ENCODE data around the gene ESR2.

Gene ESR2

DNA sequence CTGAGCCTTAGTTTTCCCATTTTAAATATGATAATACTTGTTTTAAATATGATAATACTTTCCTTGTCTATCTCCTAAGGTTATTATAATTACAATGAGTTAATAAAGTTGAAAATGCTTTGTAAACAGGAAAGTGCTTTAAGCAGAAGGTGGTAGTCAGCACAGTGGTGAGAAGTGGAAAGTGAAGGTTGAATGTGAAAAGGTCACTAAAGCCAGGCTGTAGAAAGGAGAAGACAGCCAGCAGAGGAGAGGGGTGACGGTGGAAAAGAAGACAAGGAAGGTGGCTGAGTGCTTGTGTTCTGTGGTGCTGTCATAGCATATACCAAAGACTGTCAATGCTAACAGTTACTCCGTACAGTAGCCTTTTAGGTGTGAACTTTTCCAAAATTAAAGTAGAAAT, 117.8 kb downstream of the ESR2 start:
- peaks cover 63% of the 10 kb centered on the region for H3K36me3 ChIP-seq (ENCODE audit: insufficient read depth, low read length)
- H3K9me3 ChIP-seq (ENCODE audit: low read length): peaks cover 1% of the 10 kb centered on the region
- no peak overlapping the region for H3K4me3 ChIP-seq (ENCODE audit: low read length)
- H3K27me3 ChIP-seq (ENCODE audit: insufficient read depth, low read length): no peaks in the 10 kb centered on the region
- no peaks in the 10 kb centered on the region for H3K4me1 ChIP-seq (ENCODE audit: insufficient read depth, low read length)
- H2AFZ ChIP-seq (ENCODE audit: low read depth, low read length): no peak overlapping the region

DNA sequence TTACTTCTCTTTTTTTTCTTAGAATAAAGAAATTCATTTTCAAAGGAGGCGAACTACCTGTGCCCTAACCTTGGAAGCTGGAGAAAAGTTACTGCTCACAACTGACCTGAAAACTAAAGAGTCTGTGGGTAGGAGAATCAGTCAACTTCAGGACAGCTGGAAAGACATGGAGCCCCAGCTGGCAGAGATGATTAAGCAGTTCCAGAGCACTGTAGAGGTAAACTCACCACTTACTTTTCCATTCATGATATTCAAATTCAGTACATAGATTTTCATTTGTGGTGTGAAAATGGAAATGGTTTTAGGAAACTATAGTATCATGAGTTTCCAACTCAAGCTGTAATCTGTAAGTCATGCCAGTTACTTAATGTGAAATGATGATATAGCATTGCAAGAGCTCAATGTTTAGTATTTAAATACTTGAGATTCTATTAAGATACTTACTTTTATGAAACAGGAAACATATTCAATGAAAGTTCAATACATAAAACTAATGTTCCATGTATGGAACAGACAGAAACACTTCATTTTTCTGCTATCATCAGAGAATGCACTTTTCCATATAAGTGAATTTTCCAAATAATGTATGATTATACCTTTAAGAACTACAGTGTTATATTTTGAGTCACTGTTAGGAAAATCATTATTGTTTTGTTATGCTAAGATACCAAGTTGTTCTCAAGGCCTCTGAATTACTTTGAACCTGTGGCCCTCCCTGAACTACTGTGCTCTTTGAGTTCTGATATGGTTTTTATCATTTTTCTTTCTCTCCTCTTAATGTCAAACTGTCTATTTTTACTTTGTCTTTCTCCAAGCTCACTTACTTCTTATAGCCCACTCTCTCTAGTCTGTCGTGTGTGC, 119.0 kb downstream of the ESR2 start:
- H3K9me3 ChIP-seq (ENCODE audit: low read length): no peaks in the 10 kb centered on the region
- peaks cover 70% of the 10 kb centered on the region for H3K36me3 ChIP-seq (ENCODE audit: insufficient read depth, low read length)
- no peaks in the 10 kb centered on the region for H3K27me3 ChIP-seq (ENCODE audit: insufficient read depth, low read length)
- H2AFZ ChIP-seq (ENCODE audit: low read depth, low read length): no peak overlapping the region
- no peaks in the 10 kb centered on the region for H3K4me1 ChIP-seq (ENCODE audit: insufficient read depth, low read length)
- H3K4me3 ChIP-seq (ENCODE audit: low read length): no peak overlapping the region

GRCh38 chr14:64170181-64170580, 124.0 kb downstream of the ESR2 start:
- H3K27me3 ChIP-seq (ENCODE audit: insufficient read depth, low read length): no peaks in the 10 kb centered on the region
- no peak overlapping the region for H2AFZ ChIP-seq (ENCODE audit: low read depth, low read length)
- H3K36me3 ChIP-seq (ENCODE audit: insufficient read depth, low read length): peaks cover 76% of the 10 kb centered on the region
- no peaks in the 10 kb centered on the region for H3K4me1 ChIP-seq (ENCODE audit: insufficient read depth, low read length)
- H3K9me3 ChIP-seq (ENCODE audit: low read length): no peaks in the 10 kb centered on the region
- no peak overlapping the region for H3K4me3 ChIP-seq (ENCODE audit: low read length)

DNA sequence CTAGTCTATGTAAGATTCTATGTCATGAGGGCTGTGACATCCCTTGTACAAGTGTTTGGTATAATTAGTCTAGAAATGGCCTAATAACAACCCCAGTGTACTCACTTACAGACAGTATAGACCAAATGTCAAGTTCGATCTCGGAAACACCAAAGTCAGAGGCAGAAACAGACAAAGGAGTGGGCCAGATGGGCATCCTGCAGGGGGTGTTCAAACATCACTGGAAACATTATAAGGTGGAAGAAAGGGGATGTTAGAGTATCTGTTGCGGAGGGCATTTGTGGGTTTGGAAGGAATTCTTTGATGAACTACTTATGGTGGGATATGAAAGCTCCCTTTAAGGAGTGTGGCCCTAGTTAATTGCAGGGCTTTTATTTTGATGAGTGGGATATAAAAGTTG, 134.6 kb downstream of the ESR2 start:
- Histone ChIP-seq H3K9me3 (ENCODE audit: low read length) (no peaks in the 10 kb centered on the region), H2AFZ (ENCODE audit: low read depth, low read length) (no peak overlapping the region), H3K4me1 (ENCODE audit: insufficient read depth, low read length) (no peaks in the 10 kb centered on the region), H3K27me3 (ENCODE audit: insufficient read depth, low read length) (no peaks in the 10 kb centered on the region), H3K4me3 (ENCODE audit: low read length) (no peak overlapping the region), H3K36me3 (ENCODE audit: insufficient read depth, low read length) (peaks cover 68% of the 10 kb centered on the region)

DNA sequence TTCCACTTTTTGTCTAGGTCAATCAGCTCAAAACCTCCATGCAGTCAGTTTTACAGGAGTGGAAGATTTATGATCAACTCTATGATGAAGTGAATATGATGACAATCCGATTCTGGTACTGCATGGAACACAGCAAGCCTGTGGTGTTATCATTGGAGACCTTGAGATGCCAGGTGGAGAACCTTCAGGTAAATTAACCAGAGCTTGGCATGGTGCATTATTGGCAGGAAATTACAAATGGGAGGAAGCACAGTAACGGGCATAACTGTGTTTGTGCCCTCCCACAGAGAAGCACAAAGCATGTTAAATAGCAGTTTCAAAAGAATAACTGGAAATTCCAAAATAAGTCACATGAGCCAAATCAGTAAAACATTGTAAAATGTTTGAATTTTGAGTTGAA, 135.6 kb downstream of the ESR2 start:
- Histone ChIP-seq H3K36me3 (ENCODE audit: insufficient read depth, low read length) (peaks cover 69% of the 10 kb centered on the region), H2AFZ (ENCODE audit: low read depth, low read length) (no peak overlapping the region)

GRCh38 chr14:64149921-64150320, 144.2 kb downstream of the ESR2 start:
- Histone ChIP-seq H3K27me3 (ENCODE audit: insufficient read depth, low read length) (no peaks in the 10 kb centered on the region), H3K4me1 (ENCODE audit: insufficient read depth, low read length) (no peaks in the 10 kb centered on the region), H3K36me3 (ENCODE audit: insufficient read depth, low read length) (peaks cover 54% of the 10 kb centered on the region), H2AFZ (ENCODE audit: low read depth, low read length) (no peak overlapping the region), H3K9me3 (ENCODE audit: low read length) (no peaks in the 10 kb centered on the region), H3K4me3 (ENCODE audit: low read length) (no peak overlapping the region)

More for the DNA sequence above, 135.6 kb downstream of the ESR2 start:
- H3K4me3 ChIP-seq (ENCODE audit: low read length): no peak overlapping the region
- H3K9me3 ChIP-seq (ENCODE audit: low read length): no peaks in the 10 kb centered on the region
- H3K4me1 ChIP-seq (ENCODE audit: insufficient read depth, low read length): no peaks in the 10 kb centered on the region
- no peaks in the 10 kb centered on the region for H3K27me3 ChIP-seq (ENCODE audit: insufficient read depth, low read length)

- H3K9me3 ChIP-seq (ENCODE audit: low read length): no peaks in the 10 kb centered on the region
- H3K4me3 ChIP-seq (ENCODE audit: low read length): no peak overlapping the region
- no peaks in the 10 kb centered on the region for H3K27me3 ChIP-seq (ENCODE audit: insufficient read depth, low read length)
- H2AFZ ChIP-seq (ENCODE audit: low read depth, low read length): no peak overlapping the region
- peaks cover 59% of the 10 kb centered on the region for H3K36me3 ChIP-seq (ENCODE audit: insufficient read depth, low read length)
- no peaks in the 10 kb centered on the region for H3K4me1 ChIP-seq (ENCODE audit: insufficient read depth, low read length)
These were observed 146.9 kb downstream of the ESR2 start for GRCh38 chr14:64147126-64147790.

DNA sequence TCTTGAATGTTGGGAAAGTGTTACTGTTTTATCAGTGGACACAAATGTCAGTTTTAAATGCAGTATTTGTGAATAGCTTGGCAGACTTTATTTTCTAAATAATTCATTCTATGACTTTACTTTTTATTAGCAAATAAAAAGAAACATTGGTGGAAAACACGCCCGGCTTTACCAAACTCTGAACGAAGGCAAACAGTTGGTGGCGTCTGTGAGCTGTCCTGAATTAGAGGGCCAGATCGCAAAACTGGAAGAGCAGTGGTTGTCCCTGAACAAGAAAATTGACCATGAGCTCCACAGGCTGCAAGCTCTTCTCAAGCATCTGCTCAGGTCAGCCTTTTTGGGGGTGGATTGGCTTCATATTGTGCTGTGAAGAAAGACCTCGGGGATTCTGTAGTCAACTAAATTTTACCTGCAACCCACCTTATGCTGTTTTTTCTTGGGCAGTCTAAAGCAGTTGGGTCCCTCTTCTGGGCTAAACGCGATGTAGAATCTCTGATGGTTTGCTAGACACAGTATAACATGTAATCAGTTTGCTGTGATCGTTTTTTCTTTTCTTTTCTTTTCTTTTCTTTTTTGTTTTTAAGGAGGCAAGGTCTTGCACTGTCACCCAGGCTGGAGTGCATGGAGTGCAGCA, 156.4 kb downstream of the ESR2 start:
- no peaks in the 10 kb centered on the region for H3K27me3 ChIP-seq (ENCODE audit: insufficient read depth, low read length)
- H3K4me1 ChIP-seq (ENCODE audit: insufficient read depth, low read length): no peaks in the 10 kb centered on the region
- no peak overlapping the region for H3K4me3 ChIP-seq (ENCODE audit: low read length)
- no peak overlapping the region for H2AFZ ChIP-seq (ENCODE audit: low read depth, low read length)
- H3K9me3 ChIP-seq (ENCODE audit: low read length): no peaks in the 10 kb centered on the region
- H3K36me3 ChIP-seq (ENCODE audit: insufficient read depth, low read length): peaks cover 67% of the 10 kb centered on the region

DNA sequence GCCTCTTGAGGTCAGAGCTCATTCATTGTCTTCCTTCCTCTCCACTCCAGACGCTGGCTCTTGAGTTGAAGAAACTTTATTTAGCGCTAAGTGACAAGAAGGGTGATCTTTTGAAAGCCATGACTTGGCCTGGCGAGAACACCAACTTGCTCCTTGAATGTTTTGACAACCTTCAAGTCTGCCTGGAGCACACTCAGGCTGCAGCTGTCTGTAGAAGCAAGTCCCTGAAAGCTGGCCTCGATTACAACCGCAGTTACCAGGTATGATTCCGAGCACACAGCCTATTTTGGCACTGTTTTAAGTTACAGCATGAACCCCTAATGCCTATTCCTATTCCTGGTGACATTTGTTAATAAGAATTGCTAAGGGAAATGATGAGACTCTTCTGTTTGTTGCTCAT, 167.6 kb downstream of the ESR2 start:
- no peaks in the 10 kb centered on the region for H3K4me1 ChIP-seq (ENCODE audit: insufficient read depth, low read length)
- no peak overlapping the region for H3K4me3 ChIP-seq (ENCODE audit: low read length)
- H2AFZ ChIP-seq (ENCODE audit: low read depth, low read length): no peak overlapping the region
- peaks cover 82% of the 10 kb centered on the region for H3K36me3 ChIP-seq (ENCODE audit: insufficient read depth, low read length)
- H3K27me3 ChIP-seq (ENCODE audit: insufficient read depth, low read length): no peaks in the 10 kb centered on the region
- H3K9me3 ChIP-seq (ENCODE audit: low read length): no peaks in the 10 kb centered on the region

- Histone ChIP-seq H3K36me3 (ENCODE audit: insufficient read depth, low read length) (peaks cover 79% of the 10 kb centered on the region), H2AFZ (ENCODE audit: low read depth, low read length) (no peak overlapping the region), H3K4me3 (ENCODE audit: low read length) (no peak overlapping the region), H3K27me3 (ENCODE audit: insufficient read depth, low read length) (no peaks in the 10 kb centered on the region), H3K4me1 (ENCODE audit: insufficient read depth, low read length) (no peaks in the 10 kb centered on the region), H3K9me3 (ENCODE audit: low read length) (no peaks in the 10 kb centered on the region)
These were observed 168.9 kb downstream of the ESR2 start for GRCh38 chr14:64125270-64125669.

DNA sequence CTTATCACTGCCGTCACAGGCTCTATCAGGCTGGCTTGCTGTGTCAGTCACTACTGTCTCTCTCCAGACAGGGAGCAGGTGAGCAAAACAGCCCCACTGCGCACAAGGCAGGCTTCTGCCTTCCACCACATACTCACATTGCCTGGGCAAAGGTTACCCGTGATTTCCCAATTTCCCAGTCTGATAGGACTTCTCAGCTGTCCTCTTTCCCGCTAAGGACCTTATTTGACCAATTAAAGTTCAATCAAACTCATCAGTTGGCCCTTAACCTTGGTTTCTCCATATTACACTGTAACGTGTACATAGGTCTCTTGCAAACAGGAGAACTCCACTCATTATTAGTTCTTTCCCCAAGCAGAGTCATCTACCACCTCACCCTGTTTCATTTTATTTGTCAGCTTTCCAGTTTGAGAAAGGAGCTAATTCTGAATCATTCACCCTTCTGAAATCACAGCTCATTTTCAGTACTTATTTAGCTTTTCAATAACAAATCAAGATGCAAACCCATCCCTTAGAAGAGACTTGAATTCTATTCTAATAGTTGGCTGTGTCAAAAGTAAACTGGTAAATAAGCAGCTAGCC, 170.8 kb downstream of the ESR2 start:
- H3K27me3 ChIP-seq (ENCODE audit: insufficient read depth, low read length): no peaks in the 10 kb centered on the region
- H3K4me3 ChIP-seq (ENCODE audit: low read length): no peak overlapping the region
- H3K9me3 ChIP-seq (ENCODE audit: low read length): no peaks in the 10 kb centered on the region
- no peaks in the 10 kb centered on the region for H3K4me1 ChIP-seq (ENCODE audit: insufficient read depth, low read length)
- peaks cover 72% of the 10 kb centered on the region for H3K36me3 ChIP-seq (ENCODE audit: insufficient read depth, low read length)
- no peak overlapping the region for H2AFZ ChIP-seq (ENCODE audit: low read depth, low read length)

DNA sequence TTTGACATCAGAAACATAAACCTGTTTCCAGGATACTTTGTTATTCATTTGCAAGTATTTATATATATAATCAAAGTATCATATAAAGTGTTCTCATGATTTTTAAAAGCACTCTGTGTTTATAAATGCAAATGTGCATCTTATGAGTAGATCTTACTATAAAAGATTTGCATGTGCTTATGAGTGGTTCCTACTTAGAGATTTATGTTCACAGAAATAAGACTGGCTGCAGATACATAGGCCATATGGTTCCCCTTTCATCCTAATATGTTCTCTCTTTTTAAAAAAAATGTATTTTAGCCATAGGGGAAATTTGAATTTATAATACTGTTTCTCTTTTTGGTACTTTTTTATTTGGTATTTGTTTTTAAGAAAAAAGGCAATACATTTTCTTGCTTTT, 174.2 kb downstream of the ESR2 start:
- no peaks in the 10 kb centered on the region for H3K4me1 ChIP-seq (ENCODE audit: insufficient read depth, low read length)
- H3K27me3 ChIP-seq (ENCODE audit: insufficient read depth, low read length): no peaks in the 10 kb centered on the region
- H3K36me3 ChIP-seq (ENCODE audit: insufficient read depth, low read length): peaks cover 54% of the 10 kb centered on the region
- H3K4me3 ChIP-seq (ENCODE audit: low read length): no peak overlapping the region
- H3K9me3 ChIP-seq (ENCODE audit: low read length): no peaks in the 10 kb centered on the region
- no peak overlapping the region for H2AFZ ChIP-seq (ENCODE audit: low read depth, low read length)

DNA sequence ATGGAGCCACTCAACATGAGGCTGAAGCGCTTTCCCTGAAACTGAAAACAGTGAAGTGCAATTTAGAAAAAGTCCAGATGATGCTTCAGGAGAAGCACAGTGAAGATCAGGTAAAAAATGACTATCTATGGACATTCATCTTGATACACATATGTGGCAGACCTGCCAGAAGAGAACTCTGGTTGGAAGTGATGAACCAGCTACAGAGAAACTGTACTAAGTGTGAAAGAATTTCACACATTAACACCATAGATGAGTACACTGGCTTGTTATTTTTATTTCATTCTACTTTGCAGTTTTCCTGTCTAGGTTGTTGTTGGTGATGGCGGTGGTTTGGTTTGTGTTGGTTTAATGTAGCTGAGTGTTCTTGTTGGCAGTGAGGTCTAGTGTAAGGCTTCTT, 174.7 kb downstream of the ESR2 start:
- H2AFZ ChIP-seq (ENCODE audit: low read depth, low read length): no peak overlapping the region
- H3K9me3 ChIP-seq (ENCODE audit: low read length): no peaks in the 10 kb centered on the region
- no peaks in the 10 kb centered on the region for H3K27me3 ChIP-seq (ENCODE audit: insufficient read depth, low read length)
- H3K4me1 ChIP-seq (ENCODE audit: insufficient read depth, low read length): no peaks in the 10 kb centered on the region
- H3K4me3 ChIP-seq (ENCODE audit: low read length): no peak overlapping the region
- peaks cover 56% of the 10 kb centered on the region for H3K36me3 ChIP-seq (ENCODE audit: insufficient read depth, low read length)

All from neuron (in vitro differentiated cells).